CD4-positive, alpha-beta T cell (primary cell): ENCODE results near the gene OMD. TPM values are rescaled to one million over a fixed set of nuclear protein-coding genes. Genes with fewer than 3 reads are reported as not detected.

ENCODE experiments used
- ATAC-seq: fragments of 200-7000 bp; cut with Tn5 transposase; one replicate; pipeline ENCODE4 v1.10.0; 2022; ENCODE audit warnings: mild to moderate bottlenecking; ENCODE audit not compliant: poor library complexity
- CTCF ChIA-PET: fragments of 350-600 bp; sonication (Branson Sonifier 250); formaldehyde crosslinking; loops from one replicate; lab custom pipeline; 2021; ENCODE audit warnings: antibody characterized with exemption, inconsistent platforms; lab: Charles Lee
- POLR2A ChIA-PET: fragments of 350-600 bp; sonication (Branson Sonifier 250); formaldehyde crosslinking; loops from one replicate; lab custom pipeline; 2021; ENCODE audit warnings: antibody characterized with exemption, inconsistent platforms; lab: Charles Lee
- DNase-seq, 14 experiments: peaks; one replicate each; pipeline ENCODE4 v3.0.0-alpha.2; 2013 to 2020; ENCODE audit warnings: mixed read lengths in 2 of 14
- H3K27ac ChIP-seq, 2 donors: one replicate each; pipeline versions ENCODE4 v1.5.1 to v1.7.0; 2013; ENCODE audit warnings: low read length in 2 of 2, low read depth in 1 of 2, mild to moderate bottlenecking in 1 of 2
- H3K27me3 ChIP-seq, 2 experiments: 1 replicate in 1 of 2; 2 replicates in 1 of 2; pipeline versions ENCODE4 v1.6.1 to v1.7.0; 2013; ENCODE audit warnings: low read length in 2 of 2, control low read depth in 1 of 2, mild to moderate bottlenecking in 1 of 2, moderate library complexity in 1 of 2; ENCODE audit not compliant: insufficient read depth in 2 of 2, control insufficient read depth in 1 of 2
- H3K36me3 ChIP-seq: one replicate; pipeline ENCODE4 v1.6.1; 2013; ENCODE audit warnings: low read length, control low read depth; ENCODE audit not compliant: insufficient read depth
- H3K4me1 ChIP-seq: one replicate; pipeline ENCODE4 v1.6.1; 2013; ENCODE audit warnings: low read length, control low read depth; ENCODE audit not compliant: insufficient read depth
- H3K4me3 ChIP-seq: one replicate; pipeline ENCODE4 v1.5.1; 2013; ENCODE audit warnings: mild to moderate bottlenecking, low read length, moderate library complexity
- H3K9me3 ChIP-seq, 2 experiments: 1 replicate in 1 of 2; 2 replicates in 1 of 2; pipeline versions ENCODE4 v1.6.1 to v1.7.0; 2013; ENCODE audit warnings: low read length in 2 of 2, mild to moderate bottlenecking in 2 of 2, control low read depth in 1 of 2, moderate library complexity in 1 of 2; ENCODE audit not compliant: control insufficient read depth in 1 of 2, insufficient read depth in 1 of 2
- H3K27ac Mint-ChIP-seq: one replicate; pipeline ENCODE4 v1.8.0; 2020; ENCODE audit warnings: mixed read lengths
- H3K27me3 Mint-ChIP-seq: one replicate; pipeline ENCODE4 v1.8.0; 2021; ENCODE audit warnings: mixed read lengths
- H3K36me3 Mint-ChIP-seq: one replicate; pipeline ENCODE4 v1.8.0; 2021; ENCODE audit warnings: low read depth, mixed read lengths
- H3K4me1 Mint-ChIP-seq: one replicate; pipeline ENCODE4 v1.8.0; 2021; ENCODE audit warnings: low read depth, mixed read lengths
- H3K4me3 Mint-ChIP-seq: one replicate; pipeline ENCODE4 v1.8.0; 2020; ENCODE audit warnings: mild to moderate bottlenecking, mixed read lengths
- H3K9me3 Mint-ChIP-seq: one replicate; pipeline ENCODE4 v1.8.0; 2020; ENCODE audit warnings: mixed read lengths
- CTCF ChIP-seq: fragments of 200-600 bp; IDR thresholded peaks from one replicate; pipeline ENCODE4 v1.8.0; 2022; ENCODE audit warnings: antibody characterized with exemption, mild to moderate bottlenecking
- intact Hi-C, 2 experiments: fragments of 100-400 bp; cut with DNase I in 1 of 2; cut with micrococcal nuclease in 1 of 2; formaldehyde crosslinking; loops; one replicate each; pipeline versions ENCODE4 v1.15.1 to v1.9.0; 2023 to 2025; cut with DNase I, micrococcal nuclease
- total RNA-seq, 174 experiments: library from RNA in 2 of 174; stranded (reverse) in 2 of 174; gene quantifications; one replicate each; pipeline ENCODE4 v1.2.3 and lab custom pipeline; 2021 to 2026

Gene OMD
- total RNA-seq, 2 experiments from 2014 or later = not detected

GRCh38 chr9:92369075-92369474 is 55.2 kb downstream of the OMD start:
- Mint-ChIP-seq H3K36me3 (peaks cover 28% of the 10 kb centered on the region), H3K27me3 (no peaks in the 10 kb centered on the region), H3K4me1 (no peaks in the 10 kb centered on the region), H3K27ac (no peak overlapping the region), H3K9me3 (peaks cover 5% of the 10 kb centered on the region), H3K4me3 (no peak overlapping the region)
- DNase-seq (no peak), ATAC-seq (no peak)
- CTCF ChIA-PET = no interaction called here
- Histone ChIP-seq H3K27ac (no peak overlapping the region), H3K4me1 (no peaks in the 10 kb centered on the region), H3K36me3 (no peaks in the 10 kb centered on the region), H3K4me3 (no peak overlapping the region), H3K27me3 (no peaks in the 10 kb centered on the region), H3K9me3 (peaks cover 8 to 13% of the 10 kb centered on the region in 2 experiments)
- intact Hi-C loops = no loop called here
- POLR2A ChIA-PET = no interaction called here
- TF ChIP-seq CTCF = no peak

Other genes starting within 250 kb of the OMD start
- gene IARS1, start 130.8 kb downstream of the OMD start, total RNA-seq = 10 to 100 TPM; 49.8 to 56.8 TPM
- gene NOL8, start 99.1 kb downstream of the OMD start, total RNA-seq = 10 to 100 TPM; 55.9 to 65.7 TPM
- 1 to 10 TPM; 4.8 TPM for gene CENPP, start 98.5 kb downstream of the OMD start, total RNA-seq
- gene OGN, start 19.9 kb downstream of the OMD start, total RNA-seq = under 1 TPM in 1 of 2 experiments, not detected in 1; 0.11 TPM
- not detected for gene ASPN, start 58.0 kb upstream of the OMD start, total RNA-seq
- gene ECM2, start 111.5 kb upstream of the OMD start, total RNA-seq = not detected
- gene IPPK, start 245.7 kb upstream of the OMD start, total RNA-seq = 1 to 10 TPM; 4.0 to 4.4 TPM